HepG2 (cell line): Measurements from ENCODE around the gene NKAIN4. TPM values are rescaled to one million over a fixed set of nuclear protein-coding genes. Genes with fewer than 3 reads are reported as not detected.
A peak's percentile ranks its signal among the peaks of the same experiment; 100 is the strongest.

Experiments used
- ATAC-seq: fragments of 200-7000 bp; cut with Tn5 transposase; 3 replicates; pipeline ENCODE4 v1.9.1; 2020; ENCODE audit warnings: mild to moderate bottlenecking, moderate library complexity
- BruUV-seq: library from RNA; stranded (reverse); fragments of 400-500 nt; replicated peaks from 2 replicates; lab custom pipeline; 2021; lab: Mats Ljungman, UMichigan
- CTCF ChIA-PET: fragments of 300-600 bp; formaldehyde crosslinking; extraction: SDS; loops from one replicate; lab custom pipeline; 2021; ENCODE audit warnings: low total read pairs, inconsistent platforms, low intra/inter-chr PET ratio; lab: Yijun Ruan, JAX
- POLR2A ChIA-PET: fragments of 350-600 bp; sonication (Branson Sonifier 250); formaldehyde crosslinking; loops from one replicate; lab custom pipeline; 2020; ENCODE audit warnings: antibody characterized with exemption, inconsistent platforms; lab: Yijun Ruan, JAX
- DNase-seq: peaks from one replicate; pipeline ENCODE4 v3.0.0-alpha.2; 2015; ENCODE audit warnings: low spot score
- FAIRE-seq: peaks from 3 replicates; lab custom pipeline; 2011; peaks lifted over from hg19 to GRCh38; lab: Jason Lieb, UNC
- H2AFZ ChIP-seq: one replicate; pipeline ENCODE4 v1.6.1; 2011; ENCODE audit warnings: low read length, inconsistent platforms
- H3K27ac ChIP-seq: fragments of 300-600 bp; 3 replicates; pipeline ENCODE4 v1.8.0; 2011; ENCODE audit warnings: mixed run types, mild to moderate bottlenecking, mixed read lengths, low read length, inconsistent platforms; ENCODE audit not compliant: insufficient read depth; ENCODE audit errors: extremely low read length
- H3K27me3 ChIP-seq, 2 experiments: fragments of 200-600 bp in 1 of 2; 2 replicates in 1 of 2; 3 replicates in 1 of 2; pipeline versions ENCODE4 v1.6.0 to v1.8.0; 2011; ENCODE audit warnings: low read length in 2 of 2, mild to moderate bottlenecking in 2 of 2, moderate library complexity in 2 of 2, inconsistent platforms in 1 of 2; ENCODE audit not compliant: insufficient read depth in 2 of 2, control insufficient read depth in 1 of 2
- H3K36me3 ChIP-seq, 2 experiments: fragments of 200-600 bp in 1 of 2; replicated peaks in 1 of 2; 2 replicates in 1 of 2; 3 replicates in 1 of 2; pipeline versions ENCODE4 v1.5.1 to v1.8.0; 2011; ENCODE audit warnings: low read length in 2 of 2, inconsistent platforms in 1 of 2; ENCODE audit not compliant: insufficient read depth in 2 of 2, control insufficient read depth in 1 of 2
- H3K4me1 ChIP-seq: 2 replicates; pipeline ENCODE4 v1.5.1; 2012; ENCODE audit warnings: low read length, inconsistent platforms; ENCODE audit not compliant: insufficient read depth
- H3K4me2 ChIP-seq: 2 replicates; pipeline ENCODE4 v1.6.0; 2011; ENCODE audit warnings: low read depth, low read length, inconsistent platforms
- H3K4me3 ChIP-seq, 3 experiments: fragments of 200-600 bp in 1 of 3; sonication (generic), shearing (Covaris generic) in 1 of 3; replicated peaks in 1 of 3; 2 replicates each; pipeline ENCODE4 v1.5.1; 2011 to 2016; ENCODE audit warnings: low read length in 3 of 3, inconsistent platforms in 2 of 3, low read depth in 2 of 3, mild to moderate bottlenecking in 2 of 3, control low read depth in 1 of 3, mixed read lengths in 1 of 3; ENCODE audit not compliant: insufficient read depth in 1 of 3
- H3K79me2 ChIP-seq: one replicate; pipeline ENCODE4 v1.6.1; 2011; ENCODE audit warnings: low read length, inconsistent platforms; ENCODE audit not compliant: insufficient read depth
- H3K9ac ChIP-seq: 2 replicates; pipeline ENCODE4 v1.6.0; 2011; ENCODE audit warnings: mild to moderate bottlenecking, low read depth, low read length, inconsistent platforms; ENCODE audit not compliant: insufficient read depth
- H3K9me3 ChIP-seq: 2 replicates; pipeline ENCODE4 v1.5.1; 2012; ENCODE audit warnings: mild to moderate bottlenecking, low read length
- H4K20me1 ChIP-seq: 2 replicates; pipeline ENCODE4 v1.6.0; 2011; ENCODE audit warnings: inconsistent platforms, mild to moderate bottlenecking, low read length, moderate library complexity; ENCODE audit not compliant: insufficient read depth
- KDM6A ChIP-seq: IDR thresholded peaks from 2 replicates; pipeline ENCODE4 v1.6.1; 2016; ENCODE audit warnings: low read depth
- NCOA2 ChIP-seq: sonication (generic); formaldehyde crosslinking; IDR thresholded peaks from 2 replicates; pipeline ENCODE4 v1.8.0; 2022; ENCODE audit warnings: inconsistent platforms
- PCBP2 ChIP-seq: fragments of 200-400 bp; formaldehyde crosslinking; optimal IDR thresholded peaks from 2 replicates; pipeline ENCODE3; 2018; ENCODE audit warnings: low read length, low read depth; ENCODE audit not compliant: poor library complexity, severe bottlenecking
- PHB2 ChIP-seq: fragments of 450-650 bp; IDR thresholded peaks from 2 replicates; pipeline ENCODE4 v1.6.1; 2018; ENCODE audit not compliant: partially characterized antibody
- RCOR2 ChIP-seq: IDR thresholded peaks from 2 replicates; pipeline ENCODE4 v1.6.1; 2016; ENCODE audit warnings: missing biosample characterization, missing genetic modification reagents
- SP5 ChIP-seq: IDR thresholded peaks from 2 replicates; pipeline ENCODE4 v1.6.1; 2016; ENCODE audit warnings: low read depth, borderline replicate concordance
- ZIK1 ChIP-seq: sonication (generic); formaldehyde crosslinking; IDR thresholded peaks from 2 replicates; pipeline ENCODE4 v1.5.0; 2020; ENCODE audit warnings: mild to moderate bottlenecking, low read depth, missing genetic modification reagents, borderline replicate concordance
- ZNF329 ChIP-seq: sonication (generic); formaldehyde crosslinking; IDR thresholded peaks from 2 replicates; pipeline ENCODE4 v1.9.0; 2021; ENCODE audit warnings: low read depth, mild to moderate bottlenecking, missing genetic modification reagents
- ZNF432 ChIP-seq: sonication (generic); formaldehyde crosslinking; IDR thresholded peaks from 2 replicates; pipeline ENCODE4 v1.5.0; 2020; ENCODE audit warnings: missing genetic modification reagents, mild to moderate bottlenecking, borderline replicate concordance
- WGBS: methylation state at CpG from one replicate; pipeline ENCODE4 v1.1.6; 2017; ENCODE audit warnings: low lambda C conversion rate; 5-methylcytosine and 5-hydroxymethylcytosine counted together
- in situ Hi-C: cut with HindIII; loops from 2 replicates; pipeline ENCODE4 v1.10.0; 2017; ENCODE audit warnings: low pct_unique_long_range_greater_than_20kb; ENCODE audit not compliant: extremely low pct_ligation_motif_present
- intact Hi-C: fragments of 100-400 bp; cut with micrococcal nuclease; formaldehyde crosslinking; loops from one replicate; pipeline ENCODE4 v1.10.0; 2022; ENCODE audit not compliant: unreplicated experiment
- polyA plus RNA-seq, 8 experiments: library from polyadenylated mRNA; depleted of rRNA in 3 of 8; stranded (reverse) in 7 of 8; unstranded in 1 of 8; fragments of >200 nt; fragmentation: Illumina TruSeq in 4 of 8; extraction: Trizol in 4 of 8; gene quantifications; 2 replicates each; pipeline versions ENCODE4 v1.2.1 to v1.2.3, GENCODE V29; 2011 to 2016; ENCODE audit warnings: low read depth in 4 of 8, missing spikeins in 1 of 8, mixed read lengths in 1 of 8; ENCODE audit not compliant: insufficient read depth in 1 of 8
- total RNA-seq, 5 experiments: library from RNA; depleted of rRNA; stranded (reverse); fragments of >200 nt; fragmentation: Illumina TruSeq; extraction: Trizol; gene quantifications; 2 replicates each; pipeline ENCODE4 v1.2.3, GENCODE V29; 2016; ENCODE audit warnings: low read depth in 1 of 5

NKAIN4 gene
- total and polyA plus RNA-seq, 2 of the 13 experiments (the other 11 are each of a cell fraction or from before 2014, with no cell fraction given): not detected

GRCh38 chr20:63265891-63266515 lies 11.7 kb upstream of the NKAIN4 start:
- Histone ChIP-seq H4K20me1 (no peaks in the 10 kb centered on the region), H3K4me3 (no peak overlapping the region), H3K4me1 (peaks cover 48% of the 10 kb centered on the region), H3K27ac (no peak overlapping the region), H3K9ac (no peak overlapping the region), H3K36me3 (no peaks in the 10 kb centered on the region), H3K79me2 (no peaks in the 10 kb centered on the region), H3K27me3 (peaks cover 11 to 50% of the 10 kb centered on the region in 2 experiments; a peak in 4 of 5 replicates), H3K4me2 (no peak overlapping the region), H3K9me3 (no peaks in the 10 kb centered on the region), H2AFZ (no peak overlapping the region)
- ATAC-seq (no peak), FAIRE-seq (no peak), DNase-seq (no peak)
- in situ Hi-C loops: no loop called here
- CTCF ChIA-PET: no interaction called here
- no TSS peak for BruUV-seq
- TF ChIP-seq ZNF432 (CRISPR knock-in tag) (no peak), ZNF329 (CRISPR knock-in tag) (peak; percentile 98)
- intact Hi-C loops: loop anchor here (5.0 kb wide), 1 partner anchor 44 kb away; no protein-coding TSS in a partner anchor
- WGBS: 59% methylated on average over 12 of the region's 12 CpGs
- POLR2A ChIA-PET: no interaction called here

GRCh38 chr20:63264519-63264918 lies 10.3 kb upstream of the NKAIN4 start:
- POLR2A ChIA-PET: no interaction called here
- no peak for ATAC-seq
- CTCF ChIA-PET: no interaction called here
- no peak overlapping the region for H3K9ac ChIP-seq
- H3K9me3 ChIP-seq: no peaks in the 10 kb centered on the region
- no peaks in the 10 kb centered on the region for H3K36me3 ChIP-seq
- H3K79me2 ChIP-seq: no peaks in the 10 kb centered on the region
- H3K4me3 ChIP-seq: no peak overlapping the region
- in situ Hi-C loops: no loop called here
- BruUV-seq: no TSS peak
- H3K4me2 ChIP-seq: no peak overlapping the region
- no peak for DNase-seq
- TF ChIP-seq PHB2 (no peak), KDM6A (CRISPR knock-in tag) (no peak), PCBP2 (no peak), RCOR2 (no peak), NCOA2 (CRISPR knock-in tag) (no peak), ZIK1 (CRISPR knock-in tag) (no peak), SP5 (CRISPR knock-in tag) (no peak)
- TF ChIP-seq, all 625 proteins: peak for 0
- peaks cover 57% of the 10 kb centered on the region for H3K4me1 ChIP-seq
- H4K20me1 ChIP-seq: no peaks in the 10 kb centered on the region
- no peak overlapping the region for H2AFZ ChIP-seq
- WGBS: 42% methylated on average over 14 of the region's 14 CpGs
- intact Hi-C loops: no loop called here
- H3K27ac ChIP-seq: no peak overlapping the region
- peaks cover 24 to 65% of the 10 kb centered on the region in 2 experiments for H3K27me3 ChIP-seq
- peak; percentile 47 for FAIRE-seq
